C4-2B (cell line): Measurements from ENCODE around the gene QPRT.

Source experiments
- ZFX ChIP-seq: fragments of 450-650 bp; IDR thresholded peaks from 2 replicates; pipeline ENCODE4 v1.6.1; 2017
- TF ChIP-seq, protein P1 (sequence below): fragments of 450-650 bp; conservative IDR thresholded peaks from 2 replicates; pipeline ENCODE4 v1.5.1; 2017; ENCODE audit warnings: mild to moderate bottlenecking

DNA sequence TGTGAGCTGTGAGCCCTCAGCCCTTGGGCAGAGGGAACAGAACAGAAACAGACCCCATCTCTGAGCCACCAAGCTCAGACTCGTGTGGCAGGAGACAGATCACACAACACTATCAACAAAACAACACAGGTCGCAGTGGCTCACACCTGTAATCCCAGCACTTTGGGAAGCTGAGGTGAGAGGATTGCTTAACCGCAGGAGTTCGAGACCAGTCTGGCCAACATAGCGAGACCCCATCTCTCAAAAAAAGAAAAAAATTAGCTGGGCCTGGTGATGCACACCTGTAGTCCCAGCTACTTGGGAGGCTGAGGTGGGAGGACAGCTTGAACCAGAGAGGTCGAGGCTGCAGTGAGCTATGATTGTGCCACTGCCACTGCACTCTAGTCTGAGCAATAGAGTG, 5.5 kb upstream of the QPRT start:
- TF ChIP-seq, protein P1, sequence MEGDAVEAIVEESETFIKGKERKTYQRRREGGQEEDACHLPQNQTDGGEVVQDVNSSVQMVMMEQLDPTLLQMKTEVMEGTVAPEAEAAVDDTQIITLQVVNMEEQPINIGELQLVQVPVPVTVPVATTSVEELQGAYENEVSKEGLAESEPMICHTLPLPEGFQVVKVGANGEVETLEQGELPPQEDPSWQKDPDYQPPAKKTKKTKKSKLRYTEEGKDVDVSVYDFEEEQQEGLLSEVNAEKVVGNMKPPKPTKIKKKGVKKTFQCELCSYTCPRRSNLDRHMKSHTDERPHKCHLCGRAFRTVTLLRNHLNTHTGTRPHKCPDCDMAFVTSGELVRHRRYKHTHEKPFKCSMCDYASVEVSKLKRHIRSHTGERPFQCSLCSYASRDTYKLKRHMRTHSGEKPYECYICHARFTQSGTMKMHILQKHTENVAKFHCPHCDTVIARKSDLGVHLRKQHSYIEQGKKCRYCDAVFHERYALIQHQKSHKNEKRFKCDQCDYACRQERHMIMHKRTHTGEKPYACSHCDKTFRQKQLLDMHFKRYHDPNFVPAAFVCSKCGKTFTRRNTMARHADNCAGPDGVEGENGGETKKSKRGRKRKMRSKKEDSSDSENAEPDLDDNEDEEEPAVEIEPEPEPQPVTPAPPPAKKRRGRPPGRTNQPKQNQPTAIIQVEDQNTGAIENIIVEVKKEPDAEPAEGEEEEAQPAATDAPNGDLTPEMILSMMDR = no peak
- TF ChIP-seq ZFX = no peak
